K562 (cell line): ENCODE results near the gene TLCD4. TPM values are rescaled to one million over a fixed set of nuclear protein-coding genes. Genes with fewer than 3 reads are reported as not detected.

Source experiments
- BCOR ChIP-seq: fragments of 450-650 bp; IDR thresholded peaks from 2 replicates; pipeline ENCODE4 v1.6.1; 2016
- ETS2 ChIP-seq: IDR thresholded peaks from 2 replicates; pipeline ENCODE4 v1.6.1; 2016; ENCODE audit warnings: borderline replicate concordance, missing genetic modification characterization, mild to moderate bottlenecking, moderate library complexity, missing compliant biosample characterization; ENCODE audit not compliant: poor library complexity, severe bottlenecking
- RBBP5 ChIP-seq: fragments of 200-600 bp; sonication (generic); IDR thresholded peaks from 2 replicates; pipeline ENCODE4 v1.6.1; 2012; ENCODE audit warnings: borderline replicate concordance, mild to moderate bottlenecking, low read length, control low read depth, inconsistent platforms; ENCODE audit not compliant: insufficient read depth, poor library complexity, severe bottlenecking
- SLC30A9 ChIP-seq: fragments of 250-450 bp; sonication (Bioruptor Pico); IDR thresholded peaks from 2 replicates; pipeline ENCODE4 v1.8.0; 2022; ENCODE audit warnings: mild to moderate bottlenecking, moderate library complexity
- SMAD4 ChIP-seq: fragments of 250-450 bp; sonication (Bioruptor Pico); conservative IDR thresholded peaks from 2 replicates; pipeline ENCODE4 v1.8.0; 2021; ENCODE audit warnings: inconsistent platforms, mild to moderate bottlenecking, moderate library complexity
- SMARCC2 ChIP-seq: fragments of 450-650 bp; IDR thresholded peaks from 2 replicates; pipeline ENCODE4 v1.6.1; 2017; ENCODE audit warnings: antibody characterized with exemption, moderate library complexity, mild to moderate bottlenecking, low read depth
- SUPT5H ChIP-seq: fragments of 450-650 bp; IDR thresholded peaks from 2 replicates; pipeline ENCODE4 v1.6.1; 2016
- ZNF124 ChIP-seq: sonication (generic); formaldehyde crosslinking; IDR thresholded peaks from 2 replicates; pipeline ENCODE4 v1.8.1; 2022; ENCODE audit warnings: missing genetic modification reagents
- ZNF780A ChIP-seq: fragments of 250-450 bp; sonication (Bioruptor Pico); IDR thresholded peaks from 2 replicates; pipeline ENCODE4 v1.5.0; 2021; ENCODE audit warnings: mild to moderate bottlenecking
- polyA plus RNA-seq, 8 experiments: library from polyadenylated mRNA; depleted of rRNA in 4 of 8; stranded (reverse) in 5 of 8; unstranded in 3 of 8; fragments of >200 nt; fragmentation: Nextera tagmentation in 2 of 8; fragmentation: Illumina TruSeq in 1 of 8; extraction: Ambion mirVana in 2 of 8; extraction: Trizol in 1 of 8; gene quantifications; 2 replicates each; pipeline versions ENCODE4 v1.2.1 to v1.2.3, GENCODE V29; 2011 to 2014; ENCODE audit warnings: inconsistent platforms in 1 of 8, missing spikeins in 1 of 8
- total RNA-seq, 7 experiments: library from RNA; depleted of rRNA in 6 of 7; stranded (reverse); fragments of >200 nt in 6 of 7; fragmentation: Illumina TruSeq in 2 of 7; extraction: Trizol in 2 of 7; gene quantifications; 2 replicates each; pipeline versions ENCODE4 v1.2.1 to v1.2.3, GENCODE V29; 2011 to 2021; ENCODE audit warnings: low replicate concordance in 1 of 7
- TF ChIP-seq, protein P1 (sequence below): sonication (generic); formaldehyde crosslinking; IDR thresholded peaks from 2 replicates; pipeline ENCODE4 v1.8.1; 2023; ENCODE audit warnings: mild to moderate bottlenecking, missing genetic modification reagents, moderate library complexity
- TF ChIP-seq, protein P2 (sequence below): IDR thresholded peaks from 2 replicates; pipeline ENCODE4 v1.6.1; 2012; ENCODE audit warnings: low read depth, low read length, improper control_type of control experiment, borderline replicate concordance
- TF ChIP-seq, protein P3 (sequence below): fragments of 450-650 bp; formaldehyde crosslinking; IDR thresholded peaks from 2 replicates; pipeline ENCODE4 v1.4.0; 2020; ENCODE audit warnings: mild to moderate bottlenecking, mixed read lengths
- TF ChIP-seq, protein P4 (sequence below): fragments of 450-650 bp; formaldehyde crosslinking; conservative IDR thresholded peaks from 2 replicates; pipeline ENCODE4 v1.4.0; 2022; ENCODE audit warnings: mild to moderate bottlenecking, missing genetic modification characterization

Gene TLCD4
- total and polyA plus RNA-seq, 9 of the 15 experiments (the other 6 are each of a cell fraction or from before 2014, with no cell fraction given) = 3.5 to 19.8 (median 7.6) TPM

DNA sequence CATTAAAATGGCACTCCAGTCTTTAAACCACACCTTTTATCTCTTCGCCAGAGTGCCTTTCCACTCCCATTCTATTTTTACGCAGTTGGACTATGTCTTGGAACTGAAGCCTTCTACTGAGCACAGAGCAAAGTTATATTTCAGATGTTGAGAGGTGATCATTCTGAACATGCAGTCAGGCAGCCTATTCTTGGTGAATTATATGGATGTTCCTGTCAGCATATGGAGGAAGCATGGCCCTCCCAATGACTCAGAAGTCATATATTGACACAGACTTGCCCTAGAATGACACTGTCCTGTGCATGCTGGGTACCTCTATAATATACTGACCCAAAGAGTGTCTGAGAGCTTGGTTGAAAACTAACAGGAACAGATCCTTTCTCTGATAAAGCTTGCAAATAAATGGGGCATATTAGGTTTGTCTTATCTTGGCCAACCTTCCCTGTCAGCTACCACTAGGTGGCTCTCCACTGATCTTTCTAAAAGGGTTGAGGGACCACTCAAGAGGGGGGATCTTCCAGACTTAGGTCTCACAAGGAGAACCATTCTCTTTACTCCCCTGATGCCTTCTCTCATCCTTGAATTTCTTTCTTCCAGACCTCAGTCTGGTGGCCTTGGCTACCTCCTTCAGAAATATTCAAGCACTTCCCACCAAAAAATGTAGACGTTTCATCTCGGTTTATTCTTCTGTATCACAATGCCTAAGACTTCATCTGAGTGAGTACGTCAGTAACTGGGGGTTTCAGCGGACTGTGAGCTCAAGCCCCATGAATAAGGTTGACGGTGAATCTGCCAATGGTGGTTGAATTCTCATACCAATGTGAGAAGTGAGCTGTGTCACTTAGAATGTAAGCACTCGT is 32.6 kb upstream of the TLCD4 start (continued):
- peak; percentile 1 for TF ChIP-seq RBBP5
- TF ChIP-seq BCOR = peak; percentile 11; the same call in 1 of the 2 replicates
- TF ChIP-seq, protein P1, sequence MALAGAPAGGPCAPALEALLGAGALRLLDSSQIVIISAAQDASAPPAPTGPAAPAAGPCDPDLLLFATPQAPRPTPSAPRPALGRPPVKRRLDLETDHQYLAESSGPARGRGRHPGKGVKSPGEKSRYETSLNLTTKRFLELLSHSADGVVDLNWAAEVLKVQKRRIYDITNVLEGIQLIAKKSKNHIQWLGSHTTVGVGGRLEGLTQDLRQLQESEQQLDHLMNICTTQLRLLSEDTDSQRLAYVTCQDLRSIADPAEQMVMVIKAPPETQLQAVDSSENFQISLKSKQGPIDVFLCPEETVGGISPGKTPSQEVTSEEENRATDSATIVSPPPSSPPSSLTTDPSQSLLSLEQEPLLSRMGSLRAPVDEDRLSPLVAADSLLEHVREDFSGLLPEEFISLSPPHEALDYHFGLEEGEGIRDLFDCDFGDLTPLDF (CRISPR knock-in tag) = no peak
- TF ChIP-seq SMARCC2 = no peak
- TF ChIP-seq, protein P2, sequence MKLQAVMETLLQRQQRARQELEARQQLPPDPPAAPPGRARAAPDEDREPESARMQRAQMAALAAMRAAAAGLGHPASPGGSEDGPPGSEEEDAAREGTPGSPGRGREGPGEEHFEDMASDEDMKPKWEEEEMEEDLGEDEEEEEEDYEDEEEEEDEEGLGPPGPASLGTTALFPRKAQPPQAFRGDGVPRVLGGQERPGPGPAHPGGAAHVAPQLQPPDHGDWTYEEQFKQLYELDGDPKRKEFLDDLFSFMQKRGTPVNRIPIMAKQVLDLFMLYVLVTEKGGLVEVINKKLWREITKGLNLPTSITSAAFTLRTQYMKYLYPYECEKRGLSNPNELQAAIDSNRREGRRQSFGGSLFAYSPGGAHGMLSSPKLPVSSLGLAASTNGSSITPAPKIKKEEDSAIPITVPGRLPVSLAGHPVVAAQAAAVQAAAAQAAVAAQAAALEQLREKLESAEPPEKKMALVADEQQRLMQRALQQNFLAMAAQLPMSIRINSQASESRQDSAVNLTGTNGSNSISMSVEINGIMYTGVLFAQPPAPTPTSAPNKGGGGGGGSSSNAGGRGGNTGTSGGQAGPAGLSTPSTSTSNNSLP = no peak
- TF ChIP-seq, protein P3, sequence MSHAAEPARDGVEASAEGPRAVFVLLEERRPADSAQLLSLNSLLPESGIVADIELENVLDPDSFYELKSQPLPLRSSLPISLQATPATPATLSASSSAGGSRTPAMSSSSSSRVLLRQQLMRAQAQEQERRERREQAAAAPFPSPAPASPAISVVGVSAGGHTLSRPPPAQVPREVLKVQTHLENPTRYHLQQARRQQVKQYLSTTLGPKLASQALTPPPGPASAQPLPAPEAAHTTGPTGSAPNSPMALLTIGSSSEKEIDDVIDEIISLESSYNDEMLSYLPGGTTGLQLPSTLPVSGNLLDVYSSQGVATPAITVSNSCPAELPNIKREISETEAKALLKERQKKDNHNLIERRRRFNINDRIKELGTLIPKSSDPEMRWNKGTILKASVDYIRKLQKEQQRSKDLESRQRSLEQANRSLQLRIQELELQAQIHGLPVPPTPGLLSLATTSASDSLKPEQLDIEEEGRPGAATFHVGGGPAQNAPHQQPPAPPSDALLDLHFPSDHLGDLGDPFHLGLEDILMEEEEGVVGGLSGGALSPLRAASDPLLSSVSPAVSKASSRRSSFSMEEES = no peak
- TF ChIP-seq SUPT5H = no peak
- TF ChIP-seq SMAD4 (CRISPR knock-in tag) = peak; percentile 90
- TF ChIP-seq, protein P4, sequence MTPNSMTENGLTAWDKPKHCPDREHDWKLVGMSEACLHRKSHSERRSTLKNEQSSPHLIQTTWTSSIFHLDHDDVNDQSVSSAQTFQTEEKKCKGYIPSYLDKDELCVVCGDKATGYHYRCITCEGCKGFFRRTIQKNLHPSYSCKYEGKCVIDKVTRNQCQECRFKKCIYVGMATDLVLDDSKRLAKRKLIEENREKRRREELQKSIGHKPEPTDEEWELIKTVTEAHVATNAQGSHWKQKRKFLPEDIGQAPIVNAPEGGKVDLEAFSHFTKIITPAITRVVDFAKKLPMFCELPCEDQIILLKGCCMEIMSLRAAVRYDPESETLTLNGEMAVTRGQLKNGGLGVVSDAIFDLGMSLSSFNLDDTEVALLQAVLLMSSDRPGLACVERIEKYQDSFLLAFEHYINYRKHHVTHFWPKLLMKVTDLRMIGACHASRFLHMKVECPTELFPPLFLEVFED = no peak
- no peak for TF ChIP-seq ZNF780A (CRISPR knock-in tag)
- no peak for TF ChIP-seq ZNF124 (CRISPR knock-in tag)
- no peak for TF ChIP-seq SLC30A9
- no peak for TF ChIP-seq ETS2 (tag)
